RWPE1 (cell line): Measurements from ENCODE around the gene CYYR1.

Source experiments
- CTCF ChIA-PET: fragments of 350-600 bp; sonication (Branson Sonifier 250); formaldehyde crosslinking; extraction: SDS; loops from one replicate; lab custom pipeline; 2021; lab: Yijun Ruan, JAX
- POLR2A ChIA-PET: fragments of 400-600 bp; formaldehyde crosslinking; extraction: SDS; loops from one replicate; lab custom pipeline; 2020; ENCODE audit warnings: antibody characterized with exemption; ENCODE audit not compliant: low non-redundant PET; lab: Yijun Ruan, JAX
- DNase-seq: peaks from one replicate; pipeline ENCODE4 v3.0.0; 2012; ENCODE audit warnings: low spot score
- H3K27ac ChIP-seq: fragments of 450-650 bp; 2 replicates; pipeline ENCODE4 v1.5.1; 2017
- CTCF ChIP-seq: fragments of 450-650 bp; conservative IDR thresholded peaks from 2 replicates; pipeline ENCODE4 v1.5.1; 2017; ENCODE audit warnings: low read depth, mild to moderate bottlenecking

The CYYR1 gene

GRCh38 chr21:26422138-26422537 is 150.9 kb downstream of the CYYR1 start:
- no peak for TF ChIP-seq CTCF
- ChIA-PET POLR2A (no interaction called here), CTCF (interaction anchor here (0.8 kb wide), 1 partner anchor 8 kb away, joined by 7 read pairs; no protein-coding TSS in a partner anchor)
- DNase-seq = no peak
- H3K27ac ChIP-seq = no peak overlapping the region

DNA sequence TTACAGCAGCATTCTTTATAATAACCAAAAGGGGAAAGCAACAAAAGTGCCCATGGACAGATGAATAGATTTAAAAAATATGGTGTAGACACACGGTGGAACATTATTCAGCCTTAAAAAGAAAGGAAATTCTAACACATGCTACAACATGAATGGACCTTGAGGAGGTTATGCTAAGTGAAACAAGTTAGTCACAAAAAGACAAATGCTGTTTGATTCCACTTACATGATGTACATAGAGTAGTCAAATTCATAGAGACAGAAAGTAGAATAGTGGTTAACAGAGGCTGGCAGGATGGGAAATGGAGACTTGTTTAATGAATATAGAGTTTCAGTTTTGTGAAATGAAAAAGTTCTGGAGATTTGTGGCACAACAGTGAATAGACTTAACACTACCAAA is 151.4 kb downstream of the CYYR1 start:
- H3K27ac ChIP-seq = no peak overlapping the region
- ChIA-PET CTCF (interaction anchor here (0.8 kb wide), 1 partner anchor 7 kb away, joined by 7 read pairs; no protein-coding TSS in a partner anchor), POLR2A (no interaction called here)
- no peak for DNase-seq
- TF ChIP-seq CTCF = no peak
